H9 (cell line): ENCODE measurements around the gene ZNF578. TPM values are rescaled to one million over a fixed set of nuclear protein-coding genes. Genes with fewer than 3 reads are reported as not detected.
A peak's percentile ranks its signal among the peaks of the same experiment; 100 is the strongest.

Source experiments
- DNase-seq: peaks from one replicate; pipeline ENCODE4 v3.0.0-alpha.2; 2017
- H2AFZ ChIP-seq: one replicate; pipeline ENCODE4 v1.6.1; 2013; ENCODE audit warnings: mild to moderate bottlenecking, low read length, control low read depth, moderate library complexity
- H2AK5ac ChIP-seq: 2 replicates; pipeline ENCODE4 v1.6.1; 2013; ENCODE audit warnings: low read length, control low read depth, mixed read lengths; ENCODE audit not compliant: insufficient read length
- H2BK120ac ChIP-seq: one replicate; pipeline ENCODE4 v1.6.1; 2013; ENCODE audit warnings: low read depth, mild to moderate bottlenecking, low read length, control low read depth, inconsistent platforms; ENCODE audit not compliant: poor library complexity, severe bottlenecking
- H2BK12ac ChIP-seq: 2 replicates; pipeline ENCODE4 v1.6.1; 2013; ENCODE audit warnings: low read length, control low read depth, mixed read lengths, low read depth; ENCODE audit not compliant: insufficient read length
- H2BK15ac ChIP-seq: 2 replicates; pipeline ENCODE4 v1.6.1; 2013; ENCODE audit warnings: low read depth, low read length, control low read depth
- H2BK20ac ChIP-seq: one replicate; pipeline ENCODE4 v1.6.1; 2013; ENCODE audit warnings: low read depth, mild to moderate bottlenecking, low read length, control low read depth, inconsistent platforms; ENCODE audit not compliant: poor library complexity, severe bottlenecking
- H2BK5ac ChIP-seq: 2 replicates; pipeline ENCODE4 v1.6.1; 2013; ENCODE audit warnings: low read length, control low read depth, mixed read lengths; ENCODE audit not compliant: insufficient read length
- H3K14ac ChIP-seq: 2 replicates; pipeline ENCODE4 v1.6.1; 2013; ENCODE audit warnings: low read length, control low read depth; ENCODE audit not compliant: insufficient read depth
- H3K18ac ChIP-seq: 2 replicates; pipeline ENCODE4 v1.6.1; 2013; ENCODE audit warnings: low read depth, mild to moderate bottlenecking, mixed read lengths, low read length, control low read depth; ENCODE audit not compliant: insufficient read length
- H3K23ac ChIP-seq: 2 replicates; pipeline ENCODE4 v1.6.1; 2013; ENCODE audit warnings: low read length, control low read depth, mixed read lengths, low read depth; ENCODE audit not compliant: insufficient read length
- H3K23me2 ChIP-seq: 2 replicates; pipeline ENCODE4 v1.6.1; 2013; ENCODE audit warnings: low read depth, mild to moderate bottlenecking, mixed read lengths, low read length, control low read depth; ENCODE audit not compliant: insufficient read length, poor library complexity, severe bottlenecking
- H3K27ac ChIP-seq: 2 replicates; pipeline ENCODE4 v1.5.1; 2013; ENCODE audit warnings: low read length, control low read depth, mixed read lengths, low read depth; ENCODE audit not compliant: insufficient read length
- H3K27me3 ChIP-seq: 2 replicates; pipeline ENCODE4 v1.6.1; 2013; ENCODE audit warnings: low read length, control low read depth, inconsistent platforms; ENCODE audit not compliant: insufficient read depth
- H3K4ac ChIP-seq: 2 replicates; pipeline ENCODE4 v1.6.1; 2013; ENCODE audit warnings: low read depth, mild to moderate bottlenecking, control low read depth, inconsistent platforms, low read length, moderate library complexity
- H3K4me1 ChIP-seq: 2 replicates; pipeline ENCODE4 v1.6.1; 2013; ENCODE audit warnings: low read length, control low read depth, inconsistent platforms; ENCODE audit not compliant: insufficient read depth
- H3K4me2 ChIP-seq: 2 replicates; pipeline ENCODE4 v1.6.1; 2013; ENCODE audit warnings: low read length, control low read depth, mixed read lengths; ENCODE audit not compliant: insufficient read length, insufficient read depth
- H3K56ac ChIP-seq: 2 replicates; pipeline ENCODE4 v1.6.1; 2013; ENCODE audit warnings: low read depth, mild to moderate bottlenecking, mixed read lengths, low read length, control low read depth; ENCODE audit not compliant: insufficient read length
- H3K79me1 ChIP-seq: 2 replicates; pipeline ENCODE4 v1.6.1; 2013; ENCODE audit warnings: low read depth, mild to moderate bottlenecking, moderate library complexity, low read length, control low read depth, inconsistent platforms; ENCODE audit not compliant: insufficient read depth, poor library complexity, severe bottlenecking
- H3K79me2 ChIP-seq: 2 replicates; pipeline ENCODE4 v1.6.1; 2013; ENCODE audit warnings: low read length, control low read depth, inconsistent platforms; ENCODE audit not compliant: insufficient read depth
- H3K9ac ChIP-seq: 2 replicates; pipeline ENCODE4 v1.6.1; 2013; ENCODE audit warnings: low read length, control low read depth, mixed read lengths; ENCODE audit not compliant: insufficient read length; ENCODE audit errors: extremely low read depth
- H3K9me3 ChIP-seq: one replicate; pipeline ENCODE4 v1.6.1; 2013; ENCODE audit warnings: low read depth, low read length, inconsistent platforms; ENCODE audit not compliant: control insufficient read depth
- H3T11ph ChIP-seq: one replicate; pipeline ENCODE4 v1.6.1; 2013; ENCODE audit warnings: mild to moderate bottlenecking, low read length, control low read depth, inconsistent platforms
- H4K20me1 ChIP-seq: one replicate; pipeline ENCODE4 v1.6.1; 2013; ENCODE audit not compliant: control insufficient read depth, insufficient read length, insufficient read depth
- H4K5ac ChIP-seq: 2 replicates; pipeline ENCODE4 v1.6.1; 2013; ENCODE audit warnings: low read depth, mild to moderate bottlenecking, mixed read lengths, low read length, control low read depth; ENCODE audit not compliant: insufficient read length
- H4K8ac ChIP-seq: replicated peaks from 2 replicates; pipeline ENCODE4 v1.6.1; 2013; ENCODE audit warnings: low read length, control low read depth, mixed read lengths, low read depth; ENCODE audit not compliant: insufficient read length
- H4K91ac ChIP-seq: 2 replicates; pipeline ENCODE4 v1.6.1; 2013; ENCODE audit warnings: low read depth, mild to moderate bottlenecking, moderate library complexity, mixed read lengths, low read length, control low read depth; ENCODE audit not compliant: insufficient read length
- H3K27ac Mint-ChIP-seq, 3 experiments: 2 replicates in 2 of 3; 3 replicates in 1 of 3; pipeline ENCODE4 v1.8.0; 2020 to 2021; ENCODE audit warnings: mixed read lengths in 3 of 3, mild to moderate bottlenecking in 1 of 3, moderate library complexity in 1 of 3
- H3K27me3 Mint-ChIP-seq: 2 replicates; pipeline ENCODE4 v1.8.0; 2021; ENCODE audit warnings: low read depth, mild to moderate bottlenecking, moderate library complexity, mixed read lengths
- H3K36me3 Mint-ChIP-seq, 3 experiments: 2 replicates in 2 of 3; 3 replicates in 1 of 3; pipeline ENCODE4 v1.8.0; 2020 to 2021; ENCODE audit warnings: low read depth in 3 of 3, mixed read lengths in 3 of 3; ENCODE audit not compliant: insufficient read depth in 1 of 3
- H3K4me1 Mint-ChIP-seq, 2 experiments: 2 replicates each; pipeline ENCODE4 v1.8.0; 2020; ENCODE audit warnings: mixed read lengths in 2 of 2
- H3K4me3 Mint-ChIP-seq, 2 experiments: 2 replicates in 1 of 2; 3 replicates in 1 of 2; pipeline ENCODE4 v1.8.0; 2020 to 2021; ENCODE audit warnings: mild to moderate bottlenecking in 2 of 2, mixed read lengths in 2 of 2, moderate library complexity in 1 of 2
- H3K9me3 Mint-ChIP-seq, 2 experiments: 2 replicates in 1 of 2; 3 replicates in 1 of 2; pipeline ENCODE4 v1.8.0; 2020; ENCODE audit warnings: mild to moderate bottlenecking in 2 of 2, mixed read lengths in 2 of 2, moderate library complexity in 1 of 2
- WGBS: extraction: QIAGEN DNeasy Blood & Tissue Kit; methylation state at CpG from one replicate; pipeline ENCODE4 v1.1.7; 2013; ENCODE audit warnings: missing lambda C conversion rate, low lambda C conversion rate, mixed read lengths; ENCODE audit not compliant: insufficient read length; ENCODE audit errors: extremely low coverage; 5-methylcytosine and 5-hydroxymethylcytosine counted together
- total RNA-seq: library from RNA; stranded (reverse); gene quantifications from 2 replicates; pipeline ENCODE4 v1.2.1, GENCODE V29; 2021
- TF ChIP-seq, protein P1 (sequence below): fragments of 200-600 bp; sonication (generic); conservative IDR thresholded peaks from 3 replicates; pipeline ENCODE4 v1.8.0; 2021; ENCODE audit warnings: antibody characterized with exemption, mild to moderate bottlenecking

ZNF578 gene
- total RNA-seq, 1 experiment from 2014 or later = 5.3 TPM

DNA sequence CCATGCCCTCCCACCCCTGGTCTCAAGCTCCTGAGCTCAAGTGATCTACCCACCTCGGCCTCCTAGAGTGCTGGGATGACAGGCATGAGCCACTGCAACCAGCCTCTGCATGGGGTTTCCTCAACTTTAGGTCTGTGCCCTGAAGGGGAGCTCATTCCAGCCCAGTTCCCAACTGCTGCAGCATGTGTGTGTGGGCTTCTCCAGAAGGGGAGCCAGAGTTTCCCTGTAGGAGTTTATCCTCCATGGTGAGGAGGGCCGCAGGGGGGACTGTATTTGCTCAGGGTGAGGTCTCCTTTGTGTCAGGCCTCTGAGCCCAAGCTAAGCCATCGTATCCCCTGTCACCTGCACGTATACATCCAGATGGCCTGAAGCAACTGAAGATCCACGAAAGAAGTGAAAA is 62.8 kb downstream of the ZNF578 start:
- no peak overlapping the region for H3K56ac ChIP-seq
- no peak for DNase-seq
- H3K4me1 Mint-ChIP-seq = peaks cover 39 to 51% of the 10 kb centered on the region in 2 experiments
- H3K27me3 Mint-ChIP-seq = peaks cover 11% of the 10 kb centered on the region
- no peak overlapping the region for H2AK5ac ChIP-seq
- no peaks in the 10 kb centered on the region for H4K20me1 ChIP-seq
- no peak overlapping the region for H3K23ac ChIP-seq
- no peak overlapping the region for H3K4me3 Mint-ChIP-seq
- H2BK120ac ChIP-seq = no peak overlapping the region
- no peaks in the 10 kb centered on the region for H3K79me1 ChIP-seq
- H3K9me3 ChIP-seq = no peaks in the 10 kb centered on the region
- H3K23me2 ChIP-seq = no peaks in the 10 kb centered on the region
- no CpG with 5 or more reads among the region's 5 CpGs for WGBS
- H3K4ac ChIP-seq = no peak overlapping the region
- TF ChIP-seq, protein P1, sequence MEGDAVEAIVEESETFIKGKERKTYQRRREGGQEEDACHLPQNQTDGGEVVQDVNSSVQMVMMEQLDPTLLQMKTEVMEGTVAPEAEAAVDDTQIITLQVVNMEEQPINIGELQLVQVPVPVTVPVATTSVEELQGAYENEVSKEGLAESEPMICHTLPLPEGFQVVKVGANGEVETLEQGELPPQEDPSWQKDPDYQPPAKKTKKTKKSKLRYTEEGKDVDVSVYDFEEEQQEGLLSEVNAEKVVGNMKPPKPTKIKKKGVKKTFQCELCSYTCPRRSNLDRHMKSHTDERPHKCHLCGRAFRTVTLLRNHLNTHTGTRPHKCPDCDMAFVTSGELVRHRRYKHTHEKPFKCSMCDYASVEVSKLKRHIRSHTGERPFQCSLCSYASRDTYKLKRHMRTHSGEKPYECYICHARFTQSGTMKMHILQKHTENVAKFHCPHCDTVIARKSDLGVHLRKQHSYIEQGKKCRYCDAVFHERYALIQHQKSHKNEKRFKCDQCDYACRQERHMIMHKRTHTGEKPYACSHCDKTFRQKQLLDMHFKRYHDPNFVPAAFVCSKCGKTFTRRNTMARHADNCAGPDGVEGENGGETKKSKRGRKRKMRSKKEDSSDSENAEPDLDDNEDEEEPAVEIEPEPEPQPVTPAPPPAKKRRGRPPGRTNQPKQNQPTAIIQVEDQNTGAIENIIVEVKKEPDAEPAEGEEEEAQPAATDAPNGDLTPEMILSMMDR = peak; percentile 42; the same call in 2 of the 3 replicates
- H3K27me3 ChIP-seq = no peaks in the 10 kb centered on the region
- H3K27ac Mint-ChIP-seq = no peak overlapping the region
- no peak overlapping the region for H4K5ac ChIP-seq
- peaks cover 9% of the 10 kb centered on the region; the same call in 1 of the 2 replicates for H3K4me1 ChIP-seq
- H3K36me3 Mint-ChIP-seq = peaks cover 4 to 17% (median 7%) of the 10 kb centered on the region in 3 experiments; a peak in 5 of 7 replicates
- no peak overlapping the region for H3K9ac ChIP-seq
- H2BK12ac ChIP-seq = no peak overlapping the region
- H2BK5ac ChIP-seq = no peak overlapping the region
- no peak overlapping the region for H3K14ac ChIP-seq
- H2BK15ac ChIP-seq = no peak overlapping the region
- H3K27ac ChIP-seq = no peak overlapping the region
- H3K4me2 ChIP-seq = no peak overlapping the region
- no peak overlapping the region for H3K18ac ChIP-seq
- H3T11ph ChIP-seq = no peak overlapping the region
- H2AFZ ChIP-seq = no peak overlapping the region
- no peak overlapping the region for H4K8ac ChIP-seq
- H3K79me2 ChIP-seq = no peaks in the 10 kb centered on the region
- no peak overlapping the region for H2BK20ac ChIP-seq
- no peak overlapping the region for H4K91ac ChIP-seq
- peaks cover 0 to 6% of the 10 kb centered on the region in 2 experiments; a peak in 1 of 5 replicates for H3K9me3 Mint-ChIP-seq
